ENCODE results near the gene ZBED1.
"Not testable (repeated sequence)": the region's sequence is repeated elsewhere in the genome, so short reads cannot be mapped to it uniquely, and the experiment has no call there.

ZBED1 gene

GRCh38 chrX:2471126-2471525 is 29.6 kb downstream of the ZBED1 start:
- not testable (repeated sequence) for DNase-seq

GRCh38 chrX:2469852-2470251 is 30.9 kb downstream of the ZBED1 start:
- DNase-seq, result not testable (repeated sequence)

- DNase-seq, result no peak
Measured at GRCh38 chrX:2469196-2469685, 31.5 kb downstream of the ZBED1 start.

GRCh38 chrX:2468261-2469195 is 32.2 kb downstream of the ZBED1 start:
- DNase-seq, result no peak

GRCh38 chrX:2466876-2467656 is 33.7 kb downstream of the ZBED1 start:
- DNase-seq, result no peak

GRCh38 chrX:2464677-2465166 is 36.1 kb downstream of the ZBED1 start:
- no peak for DNase-seq

GRCh38 chrX:2463973-2464676 is 36.7 kb downstream of the ZBED1 start:
- no peak for DNase-seq

- not testable (repeated sequence) for DNase-seq
Measured at GRCh38 chrX:2463481-2463880, 37.3 kb downstream of the ZBED1 start.

- no peak for DNase-seq
Measured at GRCh38 chrX:2462780-2463179, 38.0 kb downstream of the ZBED1 start.

- DNase-seq, result no peak
Measured at GRCh38 chrX:2462074-2462473, 38.7 kb downstream of the ZBED1 start.

GRCh38 chrX:2461711-2462016 is 39.1 kb downstream of the ZBED1 start:
- no peak for DNase-seq

- not testable (repeated sequence) for DNase-seq
Measured at GRCh38 chrX:2460821-2461710, 39.7 kb downstream of the ZBED1 start.

GRCh38 chrX:2460048-2460447 is 40.7 kb downstream of the ZBED1 start:
- DNase-seq, result not testable (repeated sequence)

- DNase-seq, result no peak
Measured at GRCh38 chrX:2458309-2458708, 42.5 kb downstream of the ZBED1 start.

GRCh38 chrX:2457289-2458133 is 43.3 kb downstream of the ZBED1 start:
- no peak for DNase-seq

GRCh38 chrX:2456091-2456490 is 44.7 kb downstream of the ZBED1 start:
- not testable (repeated sequence) for DNase-seq

- DNase-seq, result not testable (repeated sequence)
Measured at GRCh38 chrX:2454620-2455019, 46.2 kb downstream of the ZBED1 start.

- DNase-seq, result no peak
Measured at GRCh38 chrX:2452799-2453198, 48.0 kb downstream of the ZBED1 start.

GRCh38 chrX:2452317-2452784 is 48.4 kb downstream of the ZBED1 start:
- DNase-seq, result no peak

GRCh38 chrX:2451501-2452316 is 49.1 kb downstream of the ZBED1 start:
- DNase-seq, result no peak
